ENCODE measurements around the gene EDN3. TPM values are rescaled to one million over a fixed set of nuclear protein-coding genes. Genes with fewer than 3 reads are reported as not detected.
"Not testable (repeated sequence)": the region's sequence is repeated elsewhere in the genome, so short reads cannot be mapped to it uniquely, and the experiment has no call there.

The EDN3 gene
- polyA plus RNA-seq, 1 donor (not counting 4 experiments of a cell fraction or from before 2014, with no cell fraction given), result not detected

DNA sequence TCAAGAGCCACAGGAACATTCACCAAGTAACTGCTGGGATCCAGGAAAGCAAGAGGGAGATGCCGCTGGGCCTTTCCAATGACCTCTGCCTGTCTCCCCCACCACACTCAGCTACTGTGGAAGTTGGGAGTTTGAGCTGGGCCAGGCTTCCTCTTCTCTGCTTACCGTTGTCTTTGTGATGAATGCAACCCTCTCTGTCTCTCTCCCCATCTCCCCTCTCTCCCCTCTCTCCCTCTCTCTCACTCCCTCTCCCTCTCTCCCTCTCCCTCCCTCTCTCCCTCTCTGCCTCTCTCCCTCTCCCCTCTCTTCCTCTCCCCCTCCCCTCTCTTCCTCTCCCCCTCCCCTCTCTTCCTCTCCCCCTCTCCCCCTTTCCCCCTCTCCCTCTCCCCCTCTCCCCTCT lies 54.8 kb downstream of the EDN3 start:
- no peak for FAIRE-seq

DNA sequence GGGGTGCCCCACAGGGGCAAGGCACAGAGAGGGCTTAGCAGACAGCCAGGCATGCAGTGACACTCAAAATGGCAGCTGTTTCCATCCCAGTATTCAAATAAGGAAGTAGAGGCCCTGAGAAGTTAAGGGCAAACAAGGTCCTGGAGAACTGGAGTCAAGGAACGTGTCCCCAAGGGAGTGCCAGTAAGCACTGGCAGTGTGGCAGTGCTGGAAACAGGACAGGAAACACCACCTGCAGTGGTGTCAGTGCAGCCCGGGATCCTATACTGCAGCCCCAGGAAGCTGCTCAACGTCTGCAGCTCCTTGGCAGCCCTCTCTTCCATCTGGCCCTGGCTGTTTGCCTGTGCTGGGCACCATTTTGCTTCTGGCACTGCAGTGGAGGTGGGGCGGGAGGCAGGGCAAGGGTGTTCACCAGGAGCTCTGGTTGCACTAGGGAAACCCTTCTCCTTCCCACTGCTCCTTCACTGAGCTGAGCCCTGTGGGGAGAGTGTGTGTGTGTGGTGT lies 56.3 kb downstream of the EDN3 start:
- no peak overlapping the region for H3K27ac ChIP-seq (ENCODE audit: control insufficient read depth, insufficient read depth, low read length)
- H3K4me3 ChIP-seq (ENCODE audit: control insufficient read depth in 2 of 3, extremely low read depth in 1 of 3, insufficient read depth in 2 of 3, low read depth in 1 of 3, low read length in 3 of 3), result no peak overlapping the region
- no peak overlapping the region for H3K9ac ChIP-seq (ENCODE audit: control insufficient read depth, extremely low read depth, insufficient read depth, low read length)
- H3K79me2 ChIP-seq (ENCODE audit: control insufficient read depth, insufficient read depth, low read length), result no peaks in the 10 kb centered on the region
- H3K36me3 ChIP-seq (ENCODE audit: control insufficient read depth in 2 of 2, extremely low read depth in 1 of 2, insufficient read depth in 2 of 2, low read length in 2 of 2), result no peaks in the 10 kb centered on the region
- dilution Hi-C loops (cut with MboI; ENCODE audit: extremely low pct_ligation_motif_present, low sequenced_read_pairs), result no loop called here
- DNase-seq (ENCODE audit: low read depth, low spot score) (no peak), FAIRE-seq (no peak)
- no peaks in the 10 kb centered on the region for H3K9me3 ChIP-seq (ENCODE audit: control insufficient read depth, low read depth, low read length)
- H2AFZ ChIP-seq (ENCODE audit: control insufficient read depth, low read length), result no peak overlapping the region
- no peak for TF ChIP-seq EZH2 (IDR thresholded peaks at IDR 0.05; ENCODE audit: low read length)
- TF ChIP-seq, protein P1, sequence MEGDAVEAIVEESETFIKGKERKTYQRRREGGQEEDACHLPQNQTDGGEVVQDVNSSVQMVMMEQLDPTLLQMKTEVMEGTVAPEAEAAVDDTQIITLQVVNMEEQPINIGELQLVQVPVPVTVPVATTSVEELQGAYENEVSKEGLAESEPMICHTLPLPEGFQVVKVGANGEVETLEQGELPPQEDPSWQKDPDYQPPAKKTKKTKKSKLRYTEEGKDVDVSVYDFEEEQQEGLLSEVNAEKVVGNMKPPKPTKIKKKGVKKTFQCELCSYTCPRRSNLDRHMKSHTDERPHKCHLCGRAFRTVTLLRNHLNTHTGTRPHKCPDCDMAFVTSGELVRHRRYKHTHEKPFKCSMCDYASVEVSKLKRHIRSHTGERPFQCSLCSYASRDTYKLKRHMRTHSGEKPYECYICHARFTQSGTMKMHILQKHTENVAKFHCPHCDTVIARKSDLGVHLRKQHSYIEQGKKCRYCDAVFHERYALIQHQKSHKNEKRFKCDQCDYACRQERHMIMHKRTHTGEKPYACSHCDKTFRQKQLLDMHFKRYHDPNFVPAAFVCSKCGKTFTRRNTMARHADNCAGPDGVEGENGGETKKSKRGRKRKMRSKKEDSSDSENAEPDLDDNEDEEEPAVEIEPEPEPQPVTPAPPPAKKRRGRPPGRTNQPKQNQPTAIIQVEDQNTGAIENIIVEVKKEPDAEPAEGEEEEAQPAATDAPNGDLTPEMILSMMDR (optimal IDR thresholded peaks at IDR 0.05 in 1 of 3, IDR thresholded peaks at IDR 0.05 in 1 of 3, conservative IDR thresholded peaks at IDR 0.05 in 1 of 3; ENCODE audit: extremely low read depth in 1 of 3, insufficient read depth in 2 of 3, low read length in 3 of 3), result no peak
- H3K4me2 ChIP-seq (ENCODE audit: control insufficient read depth, extremely low read depth, insufficient read depth, low read depth, low read length), result no peak overlapping the region
- H3K9me1 ChIP-seq (ENCODE audit: control insufficient read depth, extremely low read depth, insufficient read depth, low read length), result no peaks in the 10 kb centered on the region
- no peaks in the 10 kb centered on the region for H3K27me3 ChIP-seq (ENCODE audit: control insufficient read depth, extremely low read depth, insufficient read depth, low read length)
- H3K4me1 ChIP-seq (ENCODE audit: control insufficient read depth, extremely low read depth, insufficient read depth, low read length), result no peaks in the 10 kb centered on the region
- no peaks in the 10 kb centered on the region for H4K20me1 ChIP-seq (ENCODE audit: control insufficient read depth, extremely low read depth, insufficient read depth, low read length)

More for the DNA sequence above, 54.8 kb downstream of the EDN3 start:
- no peaks in the 10 kb centered on the region for H3K79me2 ChIP-seq (ENCODE audit: control insufficient read depth, insufficient read depth, low read length)
- no peak overlapping the region for H3K27ac ChIP-seq (ENCODE audit: control insufficient read depth, insufficient read depth, low read length)
- no peaks in the 10 kb centered on the region for H3K4me1 ChIP-seq (ENCODE audit: control insufficient read depth, extremely low read depth, insufficient read depth, low read length)
- DNase-seq (ENCODE audit: low read depth, low spot score), result no peak
- H3K4me3 ChIP-seq (ENCODE audit: control insufficient read depth in 2 of 3, extremely low read depth in 1 of 3, insufficient read depth in 2 of 3, low read depth in 1 of 3, low read length in 3 of 3), result no peak overlapping the region
- no peak for TF ChIP-seq EZH2 (IDR thresholded peaks at IDR 0.05; ENCODE audit: low read length)
- TF ChIP-seq, protein P1 (optimal IDR thresholded peaks at IDR 0.05 in 1 of 3, IDR thresholded peaks at IDR 0.05 in 1 of 3, conservative IDR thresholded peaks at IDR 0.05 in 1 of 3; ENCODE audit: extremely low read depth in 1 of 3, insufficient read depth in 2 of 3, low read length in 3 of 3), result no peak
- no peaks in the 10 kb centered on the region for H4K20me1 ChIP-seq (ENCODE audit: control insufficient read depth, extremely low read depth, insufficient read depth, low read length)
- H3K36me3 ChIP-seq (ENCODE audit: control insufficient read depth in 2 of 2, extremely low read depth in 1 of 2, insufficient read depth in 2 of 2, low read length in 2 of 2), result no peaks in the 10 kb centered on the region
- no peaks in the 10 kb centered on the region for H3K9me1 ChIP-seq (ENCODE audit: control insufficient read depth, extremely low read depth, insufficient read depth, low read length)
- H3K4me2 ChIP-seq (ENCODE audit: control insufficient read depth, extremely low read depth, insufficient read depth, low read depth, low read length), result no peak overlapping the region
- H3K9ac ChIP-seq (ENCODE audit: control insufficient read depth, extremely low read depth, insufficient read depth, low read length), result no peak overlapping the region
- dilution Hi-C loops (cut with MboI; ENCODE audit: extremely low pct_ligation_motif_present, low sequenced_read_pairs), result no loop called here
- no peaks in the 10 kb centered on the region for H3K9me3 ChIP-seq (ENCODE audit: control insufficient read depth, low read depth, low read length)
- no peak overlapping the region for H2AFZ ChIP-seq (ENCODE audit: control insufficient read depth, low read length)
- no peaks in the 10 kb centered on the region for H3K27me3 ChIP-seq (ENCODE audit: control insufficient read depth, extremely low read depth, insufficient read depth, low read length)

DNA sequence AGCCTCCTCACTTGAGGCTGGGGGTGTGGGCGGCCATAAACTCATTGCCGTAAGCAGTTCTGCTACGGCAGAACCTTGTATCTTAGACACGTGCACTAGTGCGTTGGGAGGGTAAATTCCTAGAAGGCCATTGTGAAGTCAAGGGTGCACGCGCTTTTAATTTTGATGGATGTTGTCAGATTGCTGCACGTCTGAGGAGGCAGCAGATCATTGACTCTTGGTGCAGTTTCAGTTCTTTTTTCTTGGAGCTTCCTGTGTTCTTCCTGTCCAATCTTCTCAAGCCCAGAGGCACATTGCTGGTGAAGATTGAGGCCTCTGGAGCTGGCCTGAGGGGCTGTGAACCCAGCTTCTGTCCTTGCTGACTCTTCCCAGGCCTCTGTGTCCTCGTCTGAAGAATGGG lies 58.4 kb downstream of the EDN3 start:
- H3K4me1 ChIP-seq (ENCODE audit: control insufficient read depth, extremely low read depth, insufficient read depth, low read length); H3K79me2 ChIP-seq (ENCODE audit: control insufficient read depth, insufficient read depth, low read length); dilution Hi-C loops (cut with MboI; ENCODE audit: extremely low pct_ligation_motif_present, low sequenced_read_pairs); H3K27me3 ChIP-seq (ENCODE audit: control insufficient read depth, extremely low read depth, insufficient read depth, low read length); DNase-seq (ENCODE audit: low read depth, low spot score); H3K9me3 ChIP-seq (ENCODE audit: control insufficient read depth, low read depth, low read length); H3K4me2 ChIP-seq (ENCODE audit: control insufficient read depth, extremely low read depth, insufficient read depth, low read depth, low read length); H3K27ac ChIP-seq (ENCODE audit: control insufficient read depth, insufficient read depth, low read length); H2AFZ ChIP-seq (ENCODE audit: control insufficient read depth, low read length); H3K9me1 ChIP-seq (ENCODE audit: control insufficient read depth, extremely low read depth, insufficient read depth, low read length); H4K20me1 ChIP-seq (ENCODE audit: control insufficient read depth, extremely low read depth, insufficient read depth, low read length); FAIRE-seq; H3K36me3 ChIP-seq (ENCODE audit: control insufficient read depth in 2 of 2, extremely low read depth in 1 of 2, insufficient read depth in 2 of 2, low read length in 2 of 2); H3K9ac ChIP-seq (ENCODE audit: control insufficient read depth, extremely low read depth, insufficient read depth, low read length); H3K4me3 ChIP-seq (ENCODE audit: control insufficient read depth in 2 of 3, extremely low read depth in 1 of 3, insufficient read depth in 2 of 3, low read depth in 1 of 3, low read length in 3 of 3): not testable (repeated sequence)

Data from keratinocyte (primary cell).